HepG2 (cell line): ENCODE measurements around the gene NOTUM. TPM values are rescaled to one million over a fixed set of nuclear protein-coding genes. Genes with fewer than 3 reads are reported as not detected.

Experiments
- AKNA ChIP-seq: sonication (generic); formaldehyde crosslinking; IDR thresholded peaks from 2 replicates; pipeline ENCODE4 v1.4.0; 2020; ENCODE audit warnings: missing genetic modification reagents, borderline replicate concordance
- BRD4 ChIP-seq: sonication (generic); formaldehyde crosslinking; IDR thresholded peaks from 2 replicates; pipeline ENCODE4 v1.4.0; 2020; ENCODE audit warnings: missing genetic modification reagents
- FOXK1 ChIP-seq: sonication (generic); formaldehyde crosslinking; IDR thresholded peaks from 2 replicates; pipeline ENCODE4 v1.4.0; 2020; ENCODE audit warnings: low read depth, missing genetic modification reagents, borderline replicate concordance
- GFI1 ChIP-seq: sonication (generic); formaldehyde crosslinking; IDR thresholded peaks from 2 replicates; pipeline ENCODE4 v1.5.0; 2020; ENCODE audit warnings: missing genetic modification reagents, mild to moderate bottlenecking, borderline replicate concordance
- MLX ChIP-seq: IDR thresholded peaks from 2 replicates; pipeline ENCODE4 v1.6.1; 2016
- NFKBIZ ChIP-seq: IDR thresholded peaks from 2 replicates; pipeline ENCODE4 v1.6.1; 2018; ENCODE audit warnings: missing genetic modification reagents, missing compliant biosample characterization
- REPIN1 ChIP-seq: sonication (generic); formaldehyde crosslinking; IDR thresholded peaks from 2 replicates; pipeline ENCODE4 v1.8.0; 2022; ENCODE audit warnings: missing genetic modification reagents, low read depth, mild to moderate bottlenecking, borderline replicate concordance
- RFX1 ChIP-seq: fragments of 450-650 bp; IDR thresholded peaks from 2 replicates; pipeline ENCODE4 v1.6.1; 2017
- SMAD1 ChIP-seq: sonication (generic); formaldehyde crosslinking; IDR thresholded peaks from 2 replicates; pipeline ENCODE4 v1.4.0; 2020; ENCODE audit warnings: missing genetic modification reagents, low read depth, mild to moderate bottlenecking, borderline replicate concordance
- SP140L ChIP-seq: sonication (generic); formaldehyde crosslinking; IDR thresholded peaks from 2 replicates; pipeline ENCODE4 v1.4.0; 2020; ENCODE audit warnings: missing genetic modification reagents, borderline replicate concordance
- TBL1XR1 ChIP-seq: fragments of 150-350 bp; IDR thresholded peaks from 2 replicates; pipeline ENCODE4 v1.6.1; 2014; ENCODE audit warnings: borderline replicate concordance, low read length; ENCODE audit not compliant: partially characterized antibody
- YEATS2 ChIP-seq: sonication (generic); formaldehyde crosslinking; IDR thresholded peaks from 2 replicates; pipeline ENCODE4 v1.4.0; 2020; ENCODE audit warnings: missing genetic modification reagents, borderline replicate concordance
- ZFP36L1 ChIP-seq: sonication (generic); formaldehyde crosslinking; IDR thresholded peaks from 2 replicates; pipeline ENCODE4 v1.8.0; 2022; ENCODE audit warnings: mild to moderate bottlenecking, missing genetic modification reagents, moderate library complexity
- ZNF496 ChIP-seq: sonication (generic); formaldehyde crosslinking; IDR thresholded peaks from 2 replicates; pipeline ENCODE4 v1.8.1; 2023; ENCODE audit warnings: mild to moderate bottlenecking, moderate library complexity, missing genetic modification reagents; ENCODE audit not compliant: insufficient replicate concordance
- polyA plus RNA-seq, 8 experiments: library from polyadenylated mRNA; depleted of rRNA in 3 of 8; stranded (reverse) in 7 of 8; unstranded in 1 of 8; fragments of >200 nt; fragmentation: Illumina TruSeq in 4 of 8; extraction: Trizol in 4 of 8; gene quantifications; 2 replicates each; pipeline versions ENCODE4 v1.2.1 to v1.2.3, GENCODE V29; 2011 to 2016; ENCODE audit warnings: low read depth in 4 of 8, missing spikeins in 1 of 8, mixed read lengths in 1 of 8; ENCODE audit not compliant: insufficient read depth in 1 of 8
- total RNA-seq, 5 experiments: library from RNA; depleted of rRNA; stranded (reverse); fragments of >200 nt; fragmentation: Illumina TruSeq; extraction: Trizol; gene quantifications; 2 replicates each; pipeline ENCODE4 v1.2.3, GENCODE V29; 2016; ENCODE audit warnings: low read depth in 1 of 5
- TF ChIP-seq, protein P1 (sequence below): sonication (generic); formaldehyde crosslinking; IDR thresholded peaks from 2 replicates; pipeline ENCODE4 v1.4.0; 2020; ENCODE audit warnings: missing genetic modification reagents
- TF ChIP-seq, protein P2 (sequence below): sonication (generic); formaldehyde crosslinking; IDR thresholded peaks from 2 replicates; pipeline ENCODE4 v1.8.0; 2022; ENCODE audit warnings: missing genetic modification reagents, mild to moderate bottlenecking, moderate library complexity, borderline replicate concordance
- TF ChIP-seq, protein P3 (sequence below): IDR thresholded peaks from 2 replicates; pipeline ENCODE4 v1.6.1; 2016; ENCODE audit warnings: missing compliant biosample characterization, missing genetic modification reagents, borderline replicate concordance

Gene NOTUM
- total and polyA plus RNA-seq, 2 of the 13 experiments (the other 11 are each of a cell fraction or from before 2014, with no cell fraction given) = 150 to 160 TPM

DNA sequence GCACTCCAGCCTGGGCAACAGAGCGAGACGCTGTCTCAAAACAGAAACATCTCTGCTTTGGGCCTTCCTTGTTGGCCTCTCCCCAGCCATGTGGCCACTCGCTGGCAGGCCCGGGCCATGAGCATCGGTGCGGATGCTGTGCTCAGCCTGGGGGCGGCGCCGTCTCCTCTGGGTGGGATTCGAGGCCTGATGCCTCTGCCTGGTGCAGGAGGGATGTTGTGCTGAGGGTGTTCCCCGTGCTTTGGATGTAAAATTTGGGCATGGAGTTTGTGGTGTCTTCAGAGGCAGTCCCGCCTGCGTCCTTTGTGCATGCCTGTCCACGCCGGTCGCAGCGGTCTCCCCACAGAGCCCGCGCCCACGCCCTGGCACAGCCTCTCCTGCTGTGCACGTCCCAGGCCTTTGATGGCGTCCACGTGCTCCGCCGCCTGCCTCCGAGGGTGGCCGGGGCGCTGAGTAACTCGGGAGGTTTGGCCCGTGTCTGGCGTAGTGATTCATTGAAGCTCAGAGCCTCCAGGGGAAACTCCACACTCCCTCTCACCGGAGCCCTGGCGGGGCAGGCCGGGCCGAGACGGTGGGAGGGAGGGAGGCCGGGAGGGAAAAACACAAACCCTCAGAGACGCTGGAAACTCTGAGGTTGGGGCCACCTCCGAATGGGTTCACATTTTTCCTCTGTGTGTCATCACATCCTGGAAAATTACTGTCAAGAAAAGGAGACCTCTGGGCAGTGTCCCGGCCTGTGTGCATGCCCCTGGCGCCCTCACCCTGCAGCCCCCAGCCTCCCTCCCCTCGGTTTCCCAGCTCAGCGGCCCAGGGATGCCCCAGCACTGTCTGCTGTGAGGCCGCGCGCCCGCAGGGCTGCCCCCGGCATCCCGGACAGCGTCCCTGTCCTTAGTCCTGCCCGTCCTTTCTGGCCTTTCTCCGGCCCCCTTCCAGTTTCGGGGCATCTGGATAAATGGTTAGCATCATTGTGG lies 42.7 kb upstream of the NOTUM start (continued):
- TF ChIP-seq, protein P1, sequence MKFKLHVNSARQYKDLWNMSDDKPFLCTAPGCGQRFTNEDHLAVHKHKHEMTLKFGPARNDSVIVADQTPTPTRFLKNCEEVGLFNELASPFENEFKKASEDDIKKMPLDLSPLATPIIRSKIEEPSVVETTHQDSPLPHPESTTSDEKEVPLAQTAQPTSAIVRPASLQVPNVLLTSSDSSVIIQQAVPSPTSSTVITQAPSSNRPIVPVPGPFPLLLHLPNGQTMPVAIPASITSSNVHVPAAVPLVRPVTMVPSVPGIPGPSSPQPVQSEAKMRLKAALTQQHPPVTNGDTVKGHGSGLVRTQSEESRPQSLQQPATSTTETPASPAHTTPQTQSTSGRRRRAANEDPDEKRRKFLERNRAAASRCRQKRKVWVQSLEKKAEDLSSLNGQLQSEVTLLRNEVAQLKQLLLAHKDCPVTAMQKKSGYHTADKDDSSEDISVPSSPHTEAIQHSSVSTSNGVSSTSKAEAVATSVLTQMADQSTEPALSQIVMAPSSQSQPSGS (CRISPR knock-in tag) = no peak
- TF ChIP-seq RFX1 (no peak), BRD4 (CRISPR knock-in tag) (peak; percentile 72; the same call in 1 of the 2 replicates), ZNF496 (CRISPR knock-in tag) (no peak), SMAD1 (CRISPR knock-in tag) (peak; percentile 54; the same call in 1 of the 2 replicates), REPIN1 (peak; percentile 73), ZFP36L1 (CRISPR knock-in tag) (peak; percentile 94; the same call in 1 of the 2 replicates), YEATS2 (CRISPR knock-in tag) (peak; percentile 85), SP140L (CRISPR knock-in tag) (no peak), TBL1XR1 (no peak), FOXK1 (CRISPR knock-in tag) (peak; percentile 11; the same call in 1 of the 2 replicates), MLX (CRISPR knock-in tag) (peak; percentile 96), NFKBIZ (peak; percentile 83; the same call in 1 of the 2 replicates), AKNA (CRISPR knock-in tag) (no peak), GFI1 (CRISPR knock-in tag) (peak; percentile 90)
- TF ChIP-seq, protein P2, sequence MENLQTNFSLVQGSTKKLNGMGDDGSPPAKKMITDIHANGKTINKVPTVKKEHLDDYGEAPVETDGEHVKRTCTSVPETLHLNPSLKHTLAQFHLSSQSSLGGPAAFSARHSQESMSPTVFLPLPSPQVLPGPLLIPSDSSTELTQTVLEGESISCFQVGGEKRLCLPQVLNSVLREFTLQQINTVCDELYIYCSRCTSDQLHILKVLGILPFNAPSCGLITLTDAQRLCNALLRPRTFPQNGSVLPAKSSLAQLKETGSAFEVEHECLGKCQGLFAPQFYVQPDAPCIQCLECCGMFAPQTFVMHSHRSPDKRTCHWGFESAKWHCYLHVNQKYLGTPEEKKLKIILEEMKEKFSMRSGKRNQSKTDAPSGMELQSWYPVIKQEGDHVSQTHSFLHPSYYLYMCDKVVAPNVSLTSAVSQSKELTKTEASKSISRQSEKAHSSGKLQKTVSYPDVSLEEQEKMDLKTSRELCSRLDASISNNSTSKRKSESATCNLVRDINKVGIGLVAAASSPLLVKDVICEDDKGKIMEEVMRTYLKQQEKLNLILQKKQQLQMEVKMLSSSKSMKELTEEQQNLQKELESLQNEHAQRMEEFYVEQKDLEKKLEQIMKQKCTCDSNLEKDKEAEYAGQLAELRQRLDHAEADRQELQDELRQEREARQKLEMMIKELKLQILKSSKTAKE (CRISPR knock-in tag) = peak; percentile 62; the same call in 1 of the 2 replicates
- TF ChIP-seq, protein P3, sequence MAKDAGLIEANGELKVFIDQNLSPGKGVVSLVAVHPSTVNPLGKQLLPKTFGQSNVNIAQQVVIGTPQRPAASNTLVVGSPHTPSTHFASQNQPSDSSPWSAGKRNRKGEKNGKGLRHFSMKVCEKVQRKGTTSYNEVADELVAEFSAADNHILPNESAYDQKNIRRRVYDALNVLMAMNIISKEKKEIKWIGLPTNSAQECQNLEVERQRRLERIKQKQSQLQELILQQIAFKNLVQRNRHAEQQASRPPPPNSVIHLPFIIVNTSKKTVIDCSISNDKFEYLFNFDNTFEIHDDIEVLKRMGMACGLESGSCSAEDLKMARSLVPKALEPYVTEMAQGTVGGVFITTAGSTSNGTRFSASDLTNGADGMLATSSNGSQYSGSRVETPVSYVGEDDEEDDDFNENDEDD (CRISPR knock-in tag) = peak; percentile 93; the same call in 1 of the 2 replicates
